Mesodermal cell (in vitro differentiated cells): ENCODE measurements around the gene GPR142.
"Not testable (repeated sequence)": the region's sequence is repeated elsewhere in the genome, so short reads cannot be mapped to it uniquely, and the experiment has no call there.

Source experiments
- H3K27ac ChIP-seq: 2 replicates; pipeline ENCODE4 v1.7.0; 2013; ENCODE audit warnings: mild to moderate bottlenecking, low read depth, low read length, moderate library complexity; ENCODE audit not compliant: severe bottlenecking
- H3K36me3 ChIP-seq: 2 replicates; pipeline ENCODE4 v1.7.1; 2013; ENCODE audit warnings: mild to moderate bottlenecking, low read length, moderate library complexity; ENCODE audit not compliant: control insufficient read depth, insufficient read depth
- H3K4me1 ChIP-seq: one replicate; pipeline ENCODE4 v1.7.1; 2013; ENCODE audit warnings: mild to moderate bottlenecking, low read length; ENCODE audit not compliant: insufficient read depth, control insufficient read depth, poor library complexity, severe bottlenecking
- H3K4me3 ChIP-seq: 2 replicates; pipeline ENCODE4 v1.7.0; 2013; ENCODE audit warnings: low read length, control low read depth, mild to moderate bottlenecking; ENCODE audit not compliant: insufficient read depth, poor library complexity, severe bottlenecking; ENCODE audit errors: extremely low read depth
- H3K9me3 ChIP-seq: 2 replicates; pipeline ENCODE4 v1.7.1; 2013; ENCODE audit warnings: mild to moderate bottlenecking, low read length, moderate library complexity; ENCODE audit not compliant: control insufficient read depth
- WGBS, 2 experiments: methylation state at CpG; one replicate each; pipeline ENCODE4 v1.1.5; 2013; ENCODE audit warnings: missing lambda C conversion rate in 2 of 2; ENCODE audit not compliant: insufficient coverage in 2 of 2; 5-methylcytosine and 5-hydroxymethylcytosine counted together

GPR142 gene

DNA sequence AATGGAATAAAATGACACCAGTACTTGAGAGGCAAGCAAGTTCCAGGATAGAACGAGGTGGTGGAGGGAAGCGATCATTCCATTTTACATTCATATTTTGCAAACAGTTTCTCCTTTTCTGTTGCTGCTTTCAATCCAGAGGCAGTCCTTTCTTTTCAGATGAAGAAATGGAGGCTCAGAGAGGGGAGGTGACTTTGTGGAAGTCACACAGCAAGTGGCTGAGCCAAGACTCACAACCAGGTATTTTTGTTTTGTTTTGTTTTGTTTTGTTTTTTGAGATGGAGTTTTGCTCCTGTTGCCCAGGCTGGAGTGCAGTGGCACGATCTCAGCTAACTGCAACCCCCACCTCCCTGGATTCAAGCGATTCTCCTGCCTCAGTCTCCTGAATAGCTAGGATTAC is 29.3 kb downstream of the GPR142 start:
- 80 to 100% methylated on average over 1 of the region's 4 CpGs for WGBS, 2 experiments
- peaks cover 10% of the 10 kb centered on the region for H3K4me1 ChIP-seq
- H3K36me3 ChIP-seq = no peaks in the 10 kb centered on the region
- H3K4me3 ChIP-seq = no peak overlapping the region
- H3K9me3 ChIP-seq = no peaks in the 10 kb centered on the region
- no peak overlapping the region for H3K27ac ChIP-seq

DNA sequence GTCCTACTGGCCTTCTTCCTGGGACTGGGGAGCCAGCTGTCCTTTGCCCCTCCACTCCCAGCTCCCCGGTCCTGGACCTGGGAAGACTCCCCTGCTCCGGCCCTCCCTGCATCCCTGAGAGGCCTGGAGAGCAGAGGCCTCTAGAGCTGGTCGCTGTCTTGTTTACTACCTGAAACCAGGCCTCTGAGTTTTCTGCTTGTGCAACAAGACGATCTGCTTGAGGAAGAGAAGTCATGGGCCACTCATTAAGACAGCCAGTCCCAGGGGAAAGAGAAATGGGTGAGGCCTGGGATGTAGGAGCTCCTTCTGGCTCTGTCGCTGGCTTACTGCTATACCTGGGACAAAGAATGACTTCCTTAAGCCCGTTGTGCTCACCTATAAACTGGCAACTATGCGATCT is 34.7 kb downstream of the GPR142 start:
- Histone ChIP-seq H3K9me3 (no peaks in the 10 kb centered on the region), H3K27ac (no peak overlapping the region), H3K4me1 (peaks cover 16% of the 10 kb centered on the region), H3K4me3 (no peak overlapping the region), H3K36me3 (no peaks in the 10 kb centered on the region)
- 92 to 99% methylated on average over 7 of the region's 7 CpGs for WGBS, 2 experiments

DNA sequence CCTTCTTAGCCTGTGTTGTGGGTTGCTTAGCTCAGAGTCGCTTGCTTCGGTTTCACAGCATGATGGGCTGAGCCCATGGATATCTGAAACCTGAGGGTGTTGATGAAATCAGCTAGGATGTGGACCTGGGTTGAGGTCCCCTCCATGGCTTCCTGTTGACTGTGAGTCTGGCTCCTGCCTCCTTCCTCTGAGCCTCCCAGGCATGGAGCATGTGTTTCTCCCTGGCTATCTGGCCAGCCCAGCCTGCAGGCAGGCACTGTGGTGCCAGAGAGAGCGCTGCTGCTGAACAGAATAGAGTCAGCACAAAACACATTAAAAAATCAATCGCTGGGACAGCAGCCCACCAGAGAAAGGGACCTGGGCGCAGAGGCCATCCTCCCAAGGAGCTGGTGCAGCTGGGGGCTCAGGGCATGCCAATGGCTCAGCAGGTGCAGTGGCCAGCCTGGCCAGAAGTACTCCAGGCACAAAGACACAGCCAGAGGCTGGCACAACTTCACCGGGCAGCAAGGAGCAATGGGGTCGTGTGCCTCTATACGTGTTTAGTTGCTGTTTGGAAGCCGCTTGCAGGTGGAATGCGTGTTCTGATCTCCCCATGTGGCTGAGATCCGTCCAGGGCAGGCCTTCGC is 36.3 kb downstream of the GPR142 start:
- WGBS, 2 experiments = 59 to 67% methylated on average over 9 of the region's 12 CpGs
- Histone ChIP-seq H3K4me1 (peaks cover 17% of the 10 kb centered on the region), H3K4me3 (no peak overlapping the region), H3K9me3 (no peaks in the 10 kb centered on the region), H3K27ac (peak overlapping the region; percentile 23), H3K36me3 (no peaks in the 10 kb centered on the region)

DNA sequence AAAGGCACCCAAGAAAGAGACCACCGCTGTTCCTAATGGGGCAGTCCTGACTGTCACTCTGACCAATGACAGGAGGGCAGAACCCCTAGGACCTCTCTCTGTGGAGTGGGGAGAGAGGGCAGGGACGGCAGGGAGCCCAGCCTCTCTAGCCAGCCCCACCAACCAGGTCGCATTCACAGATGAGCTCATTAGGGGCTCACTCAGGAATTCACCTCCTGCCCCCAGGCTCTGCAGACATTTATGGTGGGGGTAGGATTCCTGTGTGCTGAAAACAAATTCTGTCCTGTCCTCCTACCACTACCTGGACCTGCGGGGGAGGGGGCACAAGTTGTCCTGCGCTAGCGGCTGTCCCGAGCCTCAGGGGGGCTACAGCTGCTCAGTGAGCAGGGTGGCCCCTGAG is 36.9 kb downstream of the GPR142 start:
- H3K36me3 ChIP-seq = no peaks in the 10 kb centered on the region
- peaks cover 20% of the 10 kb centered on the region for H3K4me1 ChIP-seq
- 10 to 50% methylated on average over 2 of the region's 7 CpGs for WGBS, 2 experiments
- no peak overlapping the region for H3K4me3 ChIP-seq
- no peaks in the 10 kb centered on the region for H3K9me3 ChIP-seq
- peak overlapping the region; percentile 41 for H3K27ac ChIP-seq

DNA sequence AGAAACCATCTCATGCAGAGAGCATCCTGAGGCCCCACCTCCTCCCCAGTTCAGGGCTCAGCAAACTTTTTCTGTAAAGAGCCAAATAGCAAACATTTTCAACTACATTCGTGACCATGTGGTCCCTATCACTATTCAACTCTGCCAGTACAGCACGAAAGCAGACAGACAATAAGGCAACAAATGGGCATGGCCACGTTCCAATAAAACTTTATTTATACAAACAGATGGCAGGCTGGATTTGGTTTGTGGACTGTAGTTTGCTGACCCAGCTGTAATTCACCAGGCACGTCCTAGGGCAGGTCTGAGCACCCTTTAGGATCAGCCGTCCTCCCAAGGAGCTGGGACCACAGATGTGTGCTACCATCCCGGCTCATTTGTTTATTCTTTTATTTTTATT is 37.5 kb downstream of the GPR142 start:
- no peaks in the 10 kb centered on the region for H3K36me3 ChIP-seq
- no peaks in the 10 kb centered on the region for H3K9me3 ChIP-seq
- peak overlapping the region; percentile 41 for H3K27ac ChIP-seq
- 78 to 90% methylated on average over 2 of the region's 6 CpGs for WGBS, 2 experiments
- H3K4me1 ChIP-seq = peaks cover 22% of the 10 kb centered on the region
- no peak overlapping the region for H3K4me3 ChIP-seq

DNA sequence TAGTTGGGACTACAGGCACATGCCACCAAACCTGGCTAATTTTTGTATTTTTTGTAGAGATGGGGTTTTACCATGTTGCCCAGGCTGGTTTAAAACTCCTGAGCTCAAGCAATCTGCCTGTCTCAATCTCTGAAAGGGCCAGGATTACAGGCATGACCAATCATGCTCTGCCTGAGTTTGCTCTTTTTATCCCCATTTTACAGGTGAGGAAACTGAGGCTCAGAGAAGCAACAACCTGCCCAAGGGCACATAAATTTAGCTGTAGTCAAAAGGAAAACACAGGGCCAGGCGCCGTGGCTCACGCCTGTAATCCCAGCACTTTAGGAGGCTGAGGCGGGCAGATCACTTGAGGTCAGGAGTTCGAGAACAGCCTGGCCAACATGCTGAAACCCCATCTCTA is 38.0 kb downstream of the GPR142 start:
- H3K27ac ChIP-seq, H3K36me3 ChIP-seq, H3K4me3 ChIP-seq, H3K9me3 ChIP-seq: not testable (repeated sequence)
- H3K4me1 ChIP-seq = peaks cover 26% of the 10 kb centered on the region
- WGBS, 2 experiments = 86 to 92% methylated on average over 4 of the region's 5 CpGs

DNA sequence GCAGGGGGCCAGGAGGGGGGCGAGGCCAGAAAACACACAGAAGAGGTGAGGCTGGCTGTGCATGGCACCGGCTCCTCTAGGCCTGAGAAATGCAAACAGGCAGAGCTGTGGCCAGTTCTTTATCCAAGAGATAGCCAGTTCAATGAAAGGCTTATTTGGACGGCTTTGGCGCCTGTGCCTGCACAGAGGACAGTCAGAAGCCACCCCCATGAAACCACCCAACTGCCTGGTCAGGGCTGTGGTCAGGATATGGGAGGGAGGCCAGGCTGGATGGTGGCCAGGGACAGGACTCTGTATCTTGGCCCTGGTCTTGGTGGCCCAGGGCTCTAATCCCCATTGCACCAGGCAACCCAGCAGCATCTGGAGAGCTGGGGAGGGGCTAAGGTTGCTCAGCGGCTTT is 40.1 kb downstream of the GPR142 start:
- Histone ChIP-seq H3K9me3 (peaks cover 4% of the 10 kb centered on the region), H3K36me3 (no peaks in the 10 kb centered on the region), H3K4me3 (no peak overlapping the region), H3K27ac (no peak overlapping the region), H3K4me1 (peaks cover 26% of the 10 kb centered on the region)
- 92 to 95% methylated on average over 4 of the region's 5 CpGs for WGBS, 2 experiments

DNA sequence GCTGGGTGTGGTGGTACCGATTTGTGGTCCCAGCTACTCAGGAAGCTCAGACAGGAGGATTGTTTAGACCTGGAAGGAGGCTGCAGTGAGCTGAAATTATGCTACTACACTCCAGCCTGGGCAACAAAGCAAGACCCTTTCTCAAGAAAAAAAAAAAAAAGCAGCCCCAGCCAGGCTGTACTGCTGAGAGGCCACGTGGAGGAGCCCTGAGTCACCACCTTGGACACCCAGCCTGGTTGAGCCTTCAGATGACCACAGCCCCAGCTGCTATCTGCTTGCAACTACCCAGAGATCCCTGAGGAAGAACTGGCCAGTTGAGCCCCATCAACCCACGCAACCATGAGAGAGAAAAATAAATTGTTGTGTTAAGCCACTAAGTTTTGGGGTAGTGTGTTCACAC is 41.0 kb downstream of the GPR142 start:
- 11 to 60% methylated on average over 1 of the region's 3 CpGs for WGBS, 2 experiments
- Histone ChIP-seq H3K4me3 (no peak overlapping the region), H3K36me3 (no peaks in the 10 kb centered on the region), H3K4me1 (peaks cover 25% of the 10 kb centered on the region), H3K27ac (no peak overlapping the region), H3K9me3 (peaks cover 4% of the 10 kb centered on the region)

DNA sequence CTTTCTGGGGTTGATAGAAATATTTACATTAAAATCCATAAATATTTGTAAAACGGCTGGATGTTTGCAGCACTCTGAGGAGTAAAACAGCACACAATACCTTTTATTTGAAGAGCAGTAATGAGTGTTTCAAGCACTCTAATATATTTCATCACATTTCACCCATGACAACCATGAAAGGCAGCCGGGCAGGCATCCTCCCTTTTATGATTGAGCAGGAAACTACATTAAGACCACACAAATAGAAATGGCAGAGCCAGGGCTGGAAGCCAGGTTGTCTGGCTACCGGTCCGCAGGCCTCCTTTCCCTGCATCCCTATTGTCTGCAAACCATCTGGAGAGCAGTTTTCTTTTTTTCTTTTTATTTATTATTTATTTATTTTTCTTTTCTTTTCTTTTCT is 41.5 kb downstream of the GPR142 start:
- Histone ChIP-seq H3K4me1 (peaks cover 19% of the 10 kb centered on the region), H3K4me3 (no peak overlapping the region), H3K36me3 (no peaks in the 10 kb centered on the region), H3K9me3 (peaks cover 4% of the 10 kb centered on the region), H3K27ac (no peak overlapping the region)
- WGBS, 2 experiments = 100% methylated on average over 1 of the region's 4 CpGs

DNA sequence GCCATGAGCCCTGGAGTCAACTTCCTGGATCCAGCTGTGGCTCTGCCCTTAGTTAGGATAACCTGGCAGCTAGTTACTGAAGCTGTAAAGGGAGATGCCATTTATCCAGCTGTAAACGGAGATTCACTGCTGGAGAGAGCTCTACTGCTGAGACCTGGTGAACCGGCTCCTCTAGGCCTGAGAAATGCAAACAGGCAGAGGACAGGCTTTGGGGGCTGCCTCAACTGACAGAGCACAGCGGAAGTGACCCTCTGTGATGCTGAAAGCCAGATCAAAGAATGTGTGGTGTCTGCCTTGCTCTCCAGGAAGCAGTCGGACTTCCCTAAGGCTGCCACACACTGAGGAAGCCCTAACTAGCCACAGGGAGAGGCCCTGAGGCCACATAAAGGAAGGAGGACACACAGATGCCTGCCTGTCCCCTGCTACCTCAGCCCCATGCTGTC is 42.7 kb downstream of the GPR142 start:
- peak overlapping the region; percentile 13 for H3K27ac ChIP-seq
- no peak overlapping the region for H3K4me3 ChIP-seq
- peaks cover 16% of the 10 kb centered on the region for H3K4me1 ChIP-seq
- 54 to 78% methylated on average over 4 of the region's 4 CpGs for WGBS, 2 experiments
- peaks cover 4% of the 10 kb centered on the region for H3K9me3 ChIP-seq
- no peaks in the 10 kb centered on the region for H3K36me3 ChIP-seq

DNA sequence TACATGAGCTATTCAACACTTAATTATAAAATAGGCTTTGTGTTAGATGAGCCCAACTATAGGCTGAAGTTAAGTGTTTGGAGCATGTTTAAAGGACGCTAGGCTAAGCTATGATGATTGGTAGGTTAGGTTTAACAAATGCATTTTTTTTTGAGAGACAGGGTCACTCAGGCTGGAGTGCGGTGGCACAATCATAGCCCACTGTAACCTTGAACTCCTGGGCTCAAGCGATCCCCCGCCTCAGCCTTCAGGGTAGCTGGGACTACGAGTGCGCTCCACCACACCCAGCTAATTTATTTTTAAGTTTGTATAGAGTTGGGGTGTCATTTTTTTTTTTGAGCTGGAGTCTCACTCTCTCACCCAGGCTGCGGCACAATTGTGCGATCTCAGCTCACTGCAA is 45.3 kb downstream of the GPR142 start:
- H3K4me1 ChIP-seq = peaks cover 19% of the 10 kb centered on the region
- H3K9me3 ChIP-seq = peaks cover 4% of the 10 kb centered on the region
- H3K27ac ChIP-seq = no peak overlapping the region
- 75 to 100% methylated on average over 2 of the region's 8 CpGs for WGBS, 2 experiments
- no peaks in the 10 kb centered on the region for H3K36me3 ChIP-seq
- no peak overlapping the region for H3K4me3 ChIP-seq
